HG02623 (cell line): Measurements from ENCODE around the gene MYO10.

Experiments used
- ATAC-seq: cut with Tn5 transposase; IDR thresholded peaks from one replicate; pipeline ENCODE4 v1.9.1; 2021; ENCODE audit warnings: moderate library complexity; ENCODE audit not compliant: unreplicated experiment

Gene MYO10

DNA sequence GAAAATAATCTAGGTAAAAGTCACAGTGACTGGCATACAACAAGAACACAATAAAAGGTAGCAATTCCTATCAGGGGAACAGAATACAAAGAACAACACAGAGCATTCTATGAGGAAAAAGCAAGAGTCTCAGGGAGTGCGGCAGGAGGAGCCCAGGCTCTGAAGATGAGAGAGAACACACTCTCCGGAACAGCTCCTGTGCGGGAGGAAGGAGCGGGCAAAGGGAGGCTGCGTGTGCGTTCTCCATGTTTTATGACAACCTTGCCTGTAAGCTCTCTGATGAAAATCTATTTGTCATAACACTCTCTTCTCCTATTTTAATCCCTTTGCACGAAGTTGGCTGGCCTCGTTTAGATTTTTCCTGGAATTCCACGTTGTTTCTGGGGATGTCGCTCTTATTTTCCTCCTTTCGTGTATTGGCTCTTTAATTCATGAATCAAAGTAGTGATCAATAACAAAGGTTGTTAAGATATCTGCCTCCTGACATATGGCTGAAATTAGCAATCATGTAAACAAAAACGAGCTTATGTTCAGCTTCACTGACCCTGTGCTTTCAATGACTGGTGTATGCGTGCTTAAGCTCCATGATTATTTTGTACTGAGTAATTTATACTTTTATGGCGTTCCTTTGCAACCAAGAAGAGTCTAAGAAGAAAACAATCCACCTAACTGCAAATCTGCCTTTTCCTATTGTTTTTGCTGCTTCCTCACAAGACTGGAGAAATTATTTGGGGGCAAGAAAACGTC is 109.5 kb downstream of the MYO10 start:
- ATAC-seq: no peak

- ATAC-seq: no peak
These were observed 116.4 kb downstream of the MYO10 start for GRCh38 chr5:16819522-16820167.

DNA sequence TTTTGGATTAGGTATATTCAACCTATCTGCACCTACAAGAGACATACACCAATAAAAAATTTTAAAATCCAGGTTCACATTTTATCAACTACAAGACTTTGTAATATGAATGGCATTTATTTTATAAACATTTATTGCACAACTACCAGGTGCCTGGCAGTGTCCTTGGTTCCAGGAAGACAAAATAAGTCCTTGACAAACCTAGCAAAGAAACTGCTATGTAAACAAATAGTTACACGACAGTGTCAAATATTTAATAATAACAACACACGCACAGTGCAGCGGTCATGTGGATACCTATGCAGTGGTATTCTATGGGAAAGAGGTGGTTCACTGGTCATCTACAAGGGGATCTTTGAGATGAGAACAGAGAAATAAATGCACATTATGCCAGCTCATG is 120.7 kb downstream of the MYO10 start:
- no peak for ATAC-seq

GRCh38 chr5:16812911-16813310 is 123.2 kb downstream of the MYO10 start:
- ATAC-seq: no peak

GRCh38 chr5:16812448-16812847 is 123.6 kb downstream of the MYO10 start:
- no peak for ATAC-seq

- ATAC-seq: no peak
These were observed 125.8 kb downstream of the MYO10 start for GRCh38 chr5:16810208-16810854.

DNA sequence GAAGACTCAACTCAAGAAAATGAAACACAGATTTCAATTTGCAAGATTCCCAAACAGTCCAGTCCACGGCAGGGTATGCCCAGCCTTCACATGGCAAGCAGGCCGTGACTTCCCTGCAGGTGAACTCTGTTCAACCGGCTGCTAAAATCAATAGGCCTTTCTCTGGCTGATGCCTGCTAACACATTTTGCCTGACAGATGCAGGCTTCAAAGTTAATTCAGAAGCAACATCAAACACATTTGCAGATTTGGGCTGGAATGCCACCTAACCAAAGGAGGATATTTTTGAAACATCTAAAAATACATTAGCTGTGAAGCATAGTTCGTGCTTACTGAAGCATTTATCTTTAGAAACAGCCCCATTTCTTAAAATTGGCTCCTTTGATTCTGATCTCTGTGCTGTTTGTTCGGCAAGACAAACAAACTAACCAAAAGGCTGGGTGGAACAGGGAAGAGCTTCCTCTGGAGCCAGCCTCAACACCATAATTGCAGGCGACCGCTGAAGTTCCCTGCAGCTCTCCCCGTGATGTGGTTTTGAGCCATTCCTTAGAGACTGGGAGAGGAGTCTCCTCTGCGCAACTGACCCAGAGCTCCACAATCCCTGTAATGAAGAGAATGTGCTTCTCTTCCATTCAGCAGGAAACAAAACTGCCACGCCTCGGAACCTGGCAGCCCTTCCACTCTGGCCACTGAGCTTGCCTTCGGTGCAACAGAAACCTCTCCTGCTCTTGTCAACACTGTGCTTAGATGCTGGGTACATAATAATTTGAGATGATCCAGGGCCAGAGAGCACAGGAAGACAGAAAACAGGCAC is 126.5 kb downstream of the MYO10 start:
- ATAC-seq: no peak

DNA sequence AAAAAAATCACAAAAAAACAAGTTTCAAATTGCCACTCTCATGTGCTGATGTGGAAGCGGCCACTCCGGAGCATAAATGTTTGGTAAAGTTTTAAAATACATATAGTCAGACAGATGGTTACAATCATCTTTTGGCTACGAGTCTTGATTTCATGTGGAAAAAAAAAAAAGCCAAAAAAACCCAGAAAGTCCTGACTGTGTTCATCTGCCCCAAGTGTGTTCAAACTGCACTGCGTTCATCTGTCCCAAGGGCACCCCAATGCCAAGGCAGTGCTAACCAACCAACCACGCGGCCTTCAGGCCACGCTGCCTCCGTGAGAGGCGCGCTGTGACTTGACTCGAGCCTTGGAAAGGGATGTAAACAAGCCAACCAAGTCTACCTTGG is 127.1 kb downstream of the MYO10 start:
- no peak for ATAC-seq

GRCh38 chr5:16808021-16808420 is 128.1 kb downstream of the MYO10 start:
- no peak for ATAC-seq

DNA sequence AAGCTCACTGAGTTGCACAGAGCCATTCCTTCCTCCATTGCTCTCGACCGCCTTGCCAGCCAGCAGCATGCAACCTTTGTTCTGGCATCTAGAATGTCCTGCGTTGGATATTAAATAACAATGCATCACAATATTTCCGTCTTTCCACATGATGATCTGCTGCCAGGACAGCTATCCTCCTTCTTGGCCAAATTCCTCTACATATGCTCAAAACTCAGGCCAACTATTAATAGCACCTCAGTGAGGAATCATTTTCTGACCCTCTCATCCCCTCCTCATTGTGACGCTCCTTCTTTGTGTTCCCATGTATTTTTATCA is 128.6 kb downstream of the MYO10 start:
- no peak for ATAC-seq

GRCh38 chr5:16806711-16807546 is 129.2 kb downstream of the MYO10 start:
- no peak for ATAC-seq

GRCh38 chr5:16805486-16805885 is 130.6 kb downstream of the MYO10 start:
- no peak for ATAC-seq

GRCh38 chr5:16803831-16804230 is 132.3 kb downstream of the MYO10 start:
- no peak for ATAC-seq

- no peak for ATAC-seq
These were observed 135.6 kb downstream of the MYO10 start for GRCh38 chr5:16800477-16800876.

DNA sequence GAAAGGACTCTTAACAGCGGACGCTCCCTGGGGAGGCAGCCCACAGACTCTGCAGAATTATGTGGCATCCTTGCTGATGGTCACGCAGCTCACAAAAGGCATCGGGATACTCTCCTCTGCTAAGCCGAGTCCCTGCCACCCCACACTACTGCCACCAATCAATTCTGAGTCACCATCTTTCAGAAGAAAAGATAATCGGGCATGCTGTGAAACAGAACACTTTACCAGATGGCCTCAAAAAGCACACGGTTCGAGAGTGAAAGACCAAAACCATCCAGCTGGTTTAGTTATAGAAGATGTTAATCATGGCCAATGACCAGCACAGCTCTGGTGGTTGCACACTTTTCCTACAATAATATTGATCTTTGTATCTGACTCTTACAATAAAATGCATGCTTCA is 136.3 kb downstream of the MYO10 start:
- ATAC-seq: no peak

GRCh38 chr5:16797951-16798350 is 138.1 kb downstream of the MYO10 start:
- no peak for ATAC-seq

GRCh38 chr5:16794269-16794913 is 141.7 kb downstream of the MYO10 start:
- ATAC-seq: no peak

DNA sequence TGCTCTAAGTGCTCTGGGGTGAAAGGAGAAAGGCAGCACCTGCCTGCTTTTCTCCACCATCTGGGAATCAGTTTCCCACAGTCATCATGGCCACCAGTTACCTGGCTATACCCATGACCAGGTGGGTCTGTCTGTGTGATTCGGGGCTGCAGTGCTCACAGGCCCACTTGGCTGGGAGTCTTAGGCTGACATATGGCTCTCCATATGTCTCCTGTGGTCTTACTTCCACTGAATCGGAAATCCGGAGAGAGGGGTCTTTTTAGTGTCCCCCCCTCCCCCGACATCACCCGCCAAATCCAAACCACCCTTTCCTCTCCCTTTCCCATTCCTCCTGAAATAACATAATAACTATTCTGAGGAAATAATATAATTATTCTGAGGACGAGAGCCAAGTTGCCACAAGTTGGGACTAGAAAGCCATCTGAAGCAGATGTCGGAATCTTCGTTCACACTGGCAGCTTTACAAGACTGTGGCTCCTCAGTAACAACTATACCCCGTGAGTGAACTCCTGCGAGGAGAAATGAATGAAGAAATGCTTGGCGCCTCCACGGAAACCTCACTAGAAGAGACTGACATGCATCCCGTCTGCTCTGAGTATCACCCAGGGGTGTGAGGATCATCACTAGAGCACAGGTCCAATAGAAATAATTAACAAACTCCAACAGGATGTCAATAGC is 143.4 kb downstream of the MYO10 start:
- ATAC-seq: no peak

DNA sequence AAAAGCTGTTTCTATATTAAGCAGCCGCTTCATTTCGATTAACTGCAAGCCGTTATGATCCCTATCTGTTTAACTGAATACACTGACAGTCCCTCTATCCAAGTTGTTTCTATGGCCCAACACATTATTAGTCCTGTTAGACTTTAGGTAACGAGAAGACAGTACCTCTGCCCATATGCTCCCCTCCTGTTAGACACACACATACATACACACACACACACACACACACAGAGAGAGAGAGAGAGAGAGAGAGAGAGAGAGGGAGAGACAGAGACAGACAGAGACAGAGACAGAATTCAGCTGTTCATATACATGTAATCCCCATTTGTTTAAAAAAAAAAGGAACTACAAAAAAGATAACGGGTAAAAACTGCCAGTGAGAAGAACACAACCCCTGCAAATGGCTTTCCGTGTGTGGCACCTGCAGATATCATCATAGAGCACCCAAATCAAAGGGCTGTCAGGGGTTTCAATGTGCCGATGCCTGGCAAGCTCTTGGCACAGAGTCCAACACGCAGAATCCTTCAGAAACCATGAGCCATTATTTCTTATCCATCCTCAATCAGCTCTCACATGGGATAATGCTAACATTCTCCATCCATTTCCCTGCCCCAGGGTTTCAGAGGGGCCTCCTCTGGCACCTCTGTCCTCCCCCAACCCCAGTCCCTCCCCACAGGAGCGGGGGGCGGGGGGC is 144.0 kb downstream of the MYO10 start:
- no peak for ATAC-seq
